Liver (tissue), 9 donors: ENCODE data around the gene EEFSEC. TPM values are rescaled to one million over a fixed set of nuclear protein-coding genes. Genes with fewer than 3 reads are reported as not detected.

Source experiments
- DNase-seq: peaks from one replicate; pipeline ENCODE4 v3.0.0-alpha.2; 2017; ENCODE audit warnings: low spot score
- H3K27ac ChIP-seq, 2 donors: one replicate each; pipeline ENCODE4 v1.7.0; 2013; ENCODE audit warnings: inconsistent platforms in 2 of 2, low read length in 2 of 2, control low read depth in 1 of 2, low read depth in 1 of 2, mild to moderate bottlenecking in 1 of 2
- H3K27me3 ChIP-seq, 4 donors: one replicate each; pipeline versions ENCODE4 v1.6.1 to v1.7.0; 2013; ENCODE audit warnings: low read length in 3 of 4, inconsistent platforms in 1 of 4, mild to moderate bottlenecking in 1 of 4, moderate library complexity in 1 of 4; ENCODE audit not compliant: control insufficient read depth in 4 of 4, insufficient read depth in 4 of 4
- H3K36me3 ChIP-seq, 4 donors: one replicate each; pipeline versions ENCODE4 v1.6.1 to v1.7.0; 2013; ENCODE audit warnings: low read length in 3 of 4, mild to moderate bottlenecking in 3 of 4, low read depth in 1 of 4, moderate library complexity in 1 of 4; ENCODE audit not compliant: control insufficient read depth in 4 of 4, insufficient read depth in 3 of 4
- H3K4me1 ChIP-seq, 4 donors: one replicate each; pipeline versions ENCODE4 v1.6.1 to v1.7.0; 2013; ENCODE audit warnings: low read length in 3 of 4, mild to moderate bottlenecking in 3 of 4, moderate library complexity in 1 of 4; ENCODE audit not compliant: control insufficient read depth in 4 of 4, insufficient read depth in 4 of 4
- H3K4me3 ChIP-seq, 3 donors: one replicate each; pipeline versions ENCODE4 v1.6.1 to v1.7.0; 2013; ENCODE audit warnings: low read length in 3 of 3, control low read depth in 1 of 3, low read depth in 1 of 3, mild to moderate bottlenecking in 1 of 3
- H3K9ac ChIP-seq, 2 donors: one replicate each; pipeline ENCODE4 v1.7.0; 2013; ENCODE audit warnings: low read length in 2 of 2, mild to moderate bottlenecking in 2 of 2, moderate library complexity in 2 of 2, control low read depth in 1 of 2, low read depth in 1 of 2
- H3K9me3 ChIP-seq, 4 donors: one replicate each; pipeline versions ENCODE4 v1.6.1 to v1.7.0; 2013; ENCODE audit warnings: low read length in 3 of 4; ENCODE audit not compliant: control insufficient read depth in 4 of 4
- EGR1 ChIP-seq, 2 donors: IDR thresholded peaks; 2 replicates each; pipeline ENCODE4 v1.6.1; 2016 to 2018; ENCODE audit warnings: antibody characterized with exemption in 2 of 2, low read depth in 2 of 2
- FOXA1 ChIP-seq: IDR thresholded peaks from 2 replicates; pipeline ENCODE4 v1.6.1; 2016; ENCODE audit warnings: antibody characterized with exemption
- FOXA2 ChIP-seq: IDR thresholded peaks from 2 replicates; pipeline ENCODE4 v1.6.1; 2016; ENCODE audit warnings: antibody characterized with exemption
- GABPA ChIP-seq, 2 donors: IDR thresholded peaks in 1 of 2; conservative IDR thresholded peaks in 1 of 2; 2 replicates each; pipeline ENCODE4 v1.6.1; 2016; ENCODE audit warnings: antibody characterized with exemption in 2 of 2, mild to moderate bottlenecking in 1 of 2, moderate library complexity in 1 of 2
- HNF4A ChIP-seq, 2 donors: conservative IDR thresholded peaks; 2 replicates each; pipeline ENCODE4 v1.6.1; 2016; ENCODE audit warnings: antibody characterized with exemption in 2 of 2, mild to moderate bottlenecking in 2 of 2
- HNF4G ChIP-seq: IDR thresholded peaks from 2 replicates; pipeline ENCODE4 v1.6.1; 2016; ENCODE audit warnings: antibody characterized with exemption
- JUND ChIP-seq, 2 donors: IDR thresholded peaks; 2 replicates each; pipeline ENCODE4 v1.6.1; 2016; ENCODE audit warnings: antibody characterized with exemption in 2 of 2
- NR2F2 ChIP-seq: IDR thresholded peaks from 2 replicates; pipeline ENCODE4 v1.6.1; 2016; ENCODE audit warnings: antibody characterized with exemption
- RAD21 ChIP-seq, 2 donors: IDR thresholded peaks; 2 replicates each; pipeline ENCODE4 v1.6.1; 2016; ENCODE audit warnings: antibody characterized with exemption in 2 of 2, mild to moderate bottlenecking in 2 of 2
- RXRA ChIP-seq, 2 donors: IDR thresholded peaks; 2 replicates each; pipeline ENCODE4 v1.6.1; 2017 to 2018; ENCODE audit warnings: antibody characterized with exemption in 2 of 2, mild to moderate bottlenecking in 1 of 2
- SP1 ChIP-seq: IDR thresholded peaks from 2 replicates; pipeline ENCODE4 v1.6.1; 2018; ENCODE audit warnings: antibody characterized with exemption, mild to moderate bottlenecking
- TAF1 ChIP-seq: conservative IDR thresholded peaks from 2 replicates; pipeline ENCODE4 v1.6.1; 2016; ENCODE audit warnings: antibody characterized with exemption, mild to moderate bottlenecking
- YY1 ChIP-seq: IDR thresholded peaks from 2 replicates; pipeline ENCODE4 v1.6.1; 2016; ENCODE audit warnings: antibody characterized with exemption, mild to moderate bottlenecking
- WGBS: extraction: QIAGEN DNeasy Blood & Tissue Kit; methylation state at CpG from one replicate; pipeline ENCODE4 v1.1.7; 2013; 5-methylcytosine and 5-hydroxymethylcytosine counted together
- polyA plus RNA-seq, 2 donors: library from polyadenylated mRNA; stranded (reverse) in 1 of 2; unstranded in 1 of 2; fragments of 200-250 nt in 1 of 2; fragments of >200 nt in 1 of 2; fragmentation: Nextera tagmentation in 1 of 2; extraction: Ambion mirVana in 1 of 2; gene quantifications; one replicate each; pipeline versions ENCODE4 v1.2.1 to v1.2.3, GENCODE V29; 2013 to 2015
- total RNA-seq, 2 donors: library from RNA; depleted of rRNA; stranded (reverse); fragments of >200 nt; gene quantifications; one replicate each; pipeline ENCODE4 v1.2.3, GENCODE V29; 2014
- TF ChIP-seq, protein P1 (sequence below): IDR thresholded peaks from 2 replicates; pipeline ENCODE4 v1.6.1; 2016; ENCODE audit warnings: antibody characterized with exemption
- TF ChIP-seq, protein P2 (sequence below): IDR thresholded peaks from 2 replicates; pipeline ENCODE4 v1.6.1; 2016; ENCODE audit warnings: antibody characterized with exemption, mild to moderate bottlenecking
- TF ChIP-seq, protein P3 (sequence below): fragments of 150-350 bp; IDR thresholded peaks from 2 replicates; pipeline ENCODE4 v1.5.1; 2017; ENCODE audit warnings: improper control_type of control experiment, low read depth, low read length; ENCODE audit not compliant: missing input control
- TF ChIP-seq, protein P4 (sequence below): IDR thresholded peaks from 2 replicates; pipeline ENCODE4 v1.6.1; 2016; ENCODE audit warnings: antibody characterized with exemption
- TF ChIP-seq, protein P5 (sequence below): IDR thresholded peaks from 2 replicates; pipeline ENCODE4 v1.6.1; 2016; ENCODE audit warnings: antibody characterized with exemption
- donor health status: healthy.
- donor health status: healthy.
- donor health status: healthy.
- donor health status: healthy.
- donor health status: healthy.

Gene EEFSEC
- total and polyA plus RNA-seq, 4 donors, result 8.4 to 13.1 (median 10.7) TPM

DNA sequence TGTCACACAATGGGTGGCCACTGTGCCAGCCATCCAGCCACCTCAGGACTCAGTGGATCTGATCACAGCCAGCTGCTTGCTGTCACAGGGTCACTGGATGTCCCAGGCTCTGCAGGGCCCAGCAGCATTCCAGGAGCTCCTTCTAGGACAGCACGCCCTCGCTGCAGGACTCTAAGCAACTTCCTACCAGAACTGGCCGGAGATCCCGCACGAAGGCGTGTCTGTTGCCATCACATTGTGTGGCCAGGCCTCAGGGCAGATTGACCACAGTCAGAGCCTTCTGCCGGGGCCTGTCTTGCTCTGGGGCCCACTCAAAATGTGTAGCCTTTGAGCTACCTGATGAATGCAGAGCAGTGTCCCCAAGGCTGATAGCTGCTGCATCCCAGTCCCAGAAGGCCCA is 288.8 kb downstream of the EEFSEC start:
- 78% methylated on average over 7 of the region's 7 CpGs for WGBS
- H3K27ac ChIP-seq, result no peak overlapping the region
- H3K9me3 ChIP-seq, result no peaks in the 10 kb centered on the region
- no peaks in the 10 kb centered on the region for H3K36me3 ChIP-seq
- no peak overlapping the region for H3K9ac ChIP-seq
- H3K27me3 ChIP-seq, result no peaks in the 10 kb centered on the region
- H3K4me3 ChIP-seq, result no peak overlapping the region
- DNase-seq, result no peak
- no peak for TF ChIP-seq FOXA2
- TF ChIP-seq HNF4G, result no peak
- no peak for TF ChIP-seq GABPA (IDR thresholded peaks at IDR 0.05 in 1 of 2, conservative IDR thresholded peaks at IDR 0.05 in 1 of 2)
- no peak for TF ChIP-seq HNF4A (conservative IDR thresholded peaks at IDR 0.05)
- TF ChIP-seq, protein P1, sequence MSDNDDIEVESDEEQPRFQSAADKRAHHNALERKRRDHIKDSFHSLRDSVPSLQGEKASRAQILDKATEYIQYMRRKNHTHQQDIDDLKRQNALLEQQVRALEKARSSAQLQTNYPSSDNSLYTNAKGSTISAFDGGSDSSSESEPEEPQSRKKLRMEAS, result no peak
- no peak for TF ChIP-seq YY1
- TF ChIP-seq, protein P2, sequence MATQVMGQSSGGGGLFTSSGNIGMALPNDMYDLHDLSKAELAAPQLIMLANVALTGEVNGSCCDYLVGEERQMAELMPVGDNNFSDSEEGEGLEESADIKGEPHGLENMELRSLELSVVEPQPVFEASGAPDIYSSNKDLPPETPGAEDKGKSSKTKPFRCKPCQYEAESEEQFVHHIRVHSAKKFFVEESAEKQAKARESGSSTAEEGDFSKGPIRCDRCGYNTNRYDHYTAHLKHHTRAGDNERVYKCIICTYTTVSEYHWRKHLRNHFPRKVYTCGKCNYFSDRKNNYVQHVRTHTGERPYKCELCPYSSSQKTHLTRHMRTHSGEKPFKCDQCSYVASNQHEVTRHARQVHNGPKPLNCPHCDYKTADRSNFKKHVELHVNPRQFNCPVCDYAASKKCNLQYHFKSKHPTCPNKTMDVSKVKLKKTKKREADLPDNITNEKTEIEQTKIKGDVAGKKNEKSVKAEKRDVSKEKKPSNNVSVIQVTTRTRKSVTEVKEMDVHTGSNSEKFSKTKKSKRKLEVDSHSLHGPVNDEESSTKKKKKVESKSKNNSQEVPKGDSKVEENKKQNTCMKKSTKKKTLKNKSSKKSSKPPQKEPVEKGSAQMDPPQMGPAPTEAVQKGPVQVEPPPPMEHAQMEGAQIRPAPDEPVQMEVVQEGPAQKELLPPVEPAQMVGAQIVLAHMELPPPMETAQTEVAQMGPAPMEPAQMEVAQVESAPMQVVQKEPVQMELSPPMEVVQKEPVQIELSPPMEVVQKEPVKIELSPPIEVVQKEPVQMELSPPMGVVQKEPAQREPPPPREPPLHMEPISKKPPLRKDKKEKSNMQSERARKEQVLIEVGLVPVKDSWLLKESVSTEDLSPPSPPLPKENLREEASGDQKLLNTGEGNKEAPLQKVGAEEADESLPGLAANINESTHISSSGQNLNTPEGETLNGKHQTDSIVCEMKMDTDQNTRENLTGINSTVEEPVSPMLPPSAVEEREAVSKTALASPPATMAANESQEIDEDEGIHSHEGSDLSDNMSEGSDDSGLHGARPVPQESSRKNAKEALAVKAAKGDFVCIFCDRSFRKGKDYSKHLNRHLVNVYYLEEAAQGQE, result no peak
- TF ChIP-seq, protein P3, sequence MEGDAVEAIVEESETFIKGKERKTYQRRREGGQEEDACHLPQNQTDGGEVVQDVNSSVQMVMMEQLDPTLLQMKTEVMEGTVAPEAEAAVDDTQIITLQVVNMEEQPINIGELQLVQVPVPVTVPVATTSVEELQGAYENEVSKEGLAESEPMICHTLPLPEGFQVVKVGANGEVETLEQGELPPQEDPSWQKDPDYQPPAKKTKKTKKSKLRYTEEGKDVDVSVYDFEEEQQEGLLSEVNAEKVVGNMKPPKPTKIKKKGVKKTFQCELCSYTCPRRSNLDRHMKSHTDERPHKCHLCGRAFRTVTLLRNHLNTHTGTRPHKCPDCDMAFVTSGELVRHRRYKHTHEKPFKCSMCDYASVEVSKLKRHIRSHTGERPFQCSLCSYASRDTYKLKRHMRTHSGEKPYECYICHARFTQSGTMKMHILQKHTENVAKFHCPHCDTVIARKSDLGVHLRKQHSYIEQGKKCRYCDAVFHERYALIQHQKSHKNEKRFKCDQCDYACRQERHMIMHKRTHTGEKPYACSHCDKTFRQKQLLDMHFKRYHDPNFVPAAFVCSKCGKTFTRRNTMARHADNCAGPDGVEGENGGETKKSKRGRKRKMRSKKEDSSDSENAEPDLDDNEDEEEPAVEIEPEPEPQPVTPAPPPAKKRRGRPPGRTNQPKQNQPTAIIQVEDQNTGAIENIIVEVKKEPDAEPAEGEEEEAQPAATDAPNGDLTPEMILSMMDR, result no peak
- TF ChIP-seq TAF1, result no peak
- no peak for TF ChIP-seq FOXA1
- TF ChIP-seq, protein P4, sequence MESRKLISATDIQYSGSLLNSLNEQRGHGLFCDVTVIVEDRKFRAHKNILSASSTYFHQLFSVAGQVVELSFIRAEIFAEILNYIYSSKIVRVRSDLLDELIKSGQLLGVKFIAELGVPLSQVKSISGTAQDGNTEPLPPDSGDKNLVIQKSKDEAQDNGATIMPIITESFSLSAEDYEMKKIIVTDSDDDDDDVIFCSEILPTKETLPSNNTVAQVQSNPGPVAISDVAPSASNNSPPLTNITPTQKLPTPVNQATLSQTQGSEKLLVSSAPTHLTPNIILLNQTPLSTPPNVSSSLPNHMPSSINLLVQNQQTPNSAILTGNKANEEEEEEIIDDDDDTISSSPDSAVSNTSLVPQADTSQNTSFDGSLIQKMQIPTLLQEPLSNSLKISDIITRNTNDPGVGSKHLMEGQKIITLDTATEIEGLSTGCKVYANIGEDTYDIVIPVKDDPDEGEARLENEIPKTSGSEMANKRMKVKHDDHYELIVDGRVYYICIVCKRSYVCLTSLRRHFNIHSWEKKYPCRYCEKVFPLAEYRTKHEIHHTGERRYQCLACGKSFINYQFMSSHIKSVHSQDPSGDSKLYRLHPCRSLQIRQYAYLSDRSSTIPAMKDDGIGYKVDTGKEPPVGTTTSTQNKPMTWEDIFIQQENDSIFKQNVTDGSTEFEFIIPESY, result no peak
- no peak for TF ChIP-seq RXRA (IDR thresholded peaks at IDR 0.05)
- TF ChIP-seq NR2F2, result no peak
- TF ChIP-seq JUND (IDR thresholded peaks at IDR 0.05), result no peak
- no peak for TF ChIP-seq EGR1 (IDR thresholded peaks at IDR 0.05; ENCODE audit: low read depth in 2 of 2)
- TF ChIP-seq, protein P5, sequence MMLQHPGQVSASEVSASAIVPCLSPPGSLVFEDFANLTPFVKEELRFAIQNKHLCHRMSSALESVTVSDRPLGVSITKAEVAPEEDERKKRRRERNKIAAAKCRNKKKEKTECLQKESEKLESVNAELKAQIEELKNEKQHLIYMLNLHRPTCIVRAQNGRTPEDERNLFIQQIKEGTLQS, result no peak
- no peak for TF ChIP-seq SP1
- TF ChIP-seq RAD21 (IDR thresholded peaks at IDR 0.05), result no peak
- no peaks in the 10 kb centered on the region for H3K4me1 ChIP-seq
